NOMO-1 treated with dmso at 0.1 percent for 144 hours (cell line): ENCODE data around the gene EHHADH.

Source experiments
- DNase-seq: peaks from one replicate; lab custom pipeline; 2025; ENCODE audit not compliant: unreplicated experiment; lab: John Stamatoyannopoulos, UW

EHHADH gene

DNA sequence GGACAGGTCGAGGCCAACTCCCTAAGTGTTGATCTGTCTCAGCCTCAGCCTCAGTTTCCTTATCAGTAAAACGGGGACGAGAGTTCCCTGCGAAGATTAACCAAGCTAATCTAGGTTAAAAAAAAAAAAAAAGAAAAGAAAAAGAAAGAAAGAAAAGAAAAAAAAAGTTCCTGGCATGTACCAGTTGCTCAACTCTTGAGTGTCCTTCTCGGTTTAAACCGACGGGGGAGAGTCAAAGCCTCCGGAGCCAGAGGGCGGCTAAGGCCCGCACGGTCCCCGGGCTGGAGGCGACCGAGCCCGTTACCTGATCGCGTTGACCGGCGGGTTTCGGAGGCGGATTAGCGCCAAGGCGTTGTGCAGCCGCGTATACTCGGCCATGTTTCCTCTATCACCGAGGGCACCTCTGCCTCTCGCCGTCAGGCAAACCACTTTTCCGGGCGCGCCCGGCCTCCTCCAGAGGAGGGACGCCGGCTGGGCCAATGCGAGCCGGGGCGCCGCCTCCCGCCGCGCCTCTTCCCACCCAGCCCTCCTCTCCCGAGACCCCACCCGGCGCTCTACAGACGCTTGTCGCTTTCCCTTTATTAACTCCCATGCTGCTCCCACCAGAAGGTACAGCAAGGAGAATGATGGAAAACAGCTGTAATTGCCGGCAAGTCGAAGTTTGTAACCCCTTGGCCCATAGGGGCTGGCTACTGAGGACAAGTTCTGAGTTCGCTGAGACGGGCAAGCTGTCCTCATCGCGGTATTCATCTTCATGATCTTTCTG, at the start of gene EHHADH:
EHHADH (minus strand) TSS at position 405 of the 766 bp plus-strand sequence; CDS start at position 378, 27 bp downstream.
- DNase-seq, result peak; percentile 77

DNA sequence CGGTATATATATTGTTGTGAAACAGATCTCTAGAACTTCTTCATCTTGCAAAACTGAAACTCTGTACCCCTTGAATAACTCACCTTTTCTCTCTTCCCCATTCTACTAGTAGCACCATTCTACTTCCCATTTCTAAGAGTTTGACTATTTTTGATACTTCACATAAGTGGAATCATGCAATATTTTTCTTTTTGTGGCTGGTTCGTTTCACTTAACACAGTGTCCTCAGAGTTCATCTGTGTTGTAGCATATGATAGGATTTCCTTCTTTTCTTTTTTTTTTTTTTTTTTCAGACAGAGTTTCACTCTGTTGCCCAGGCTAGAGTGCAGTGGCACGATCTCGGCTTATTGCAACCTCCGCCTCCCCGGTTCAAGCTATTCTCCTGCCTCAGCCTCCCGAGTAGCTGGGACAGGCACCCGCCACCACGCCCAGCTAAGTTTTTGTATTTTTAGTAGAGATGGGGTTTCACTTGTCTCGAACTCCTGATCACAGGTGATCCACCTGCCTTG, 46.1 kb upstream of the EHHADH start:
- DNase-seq, result peak; percentile 91

DNA sequence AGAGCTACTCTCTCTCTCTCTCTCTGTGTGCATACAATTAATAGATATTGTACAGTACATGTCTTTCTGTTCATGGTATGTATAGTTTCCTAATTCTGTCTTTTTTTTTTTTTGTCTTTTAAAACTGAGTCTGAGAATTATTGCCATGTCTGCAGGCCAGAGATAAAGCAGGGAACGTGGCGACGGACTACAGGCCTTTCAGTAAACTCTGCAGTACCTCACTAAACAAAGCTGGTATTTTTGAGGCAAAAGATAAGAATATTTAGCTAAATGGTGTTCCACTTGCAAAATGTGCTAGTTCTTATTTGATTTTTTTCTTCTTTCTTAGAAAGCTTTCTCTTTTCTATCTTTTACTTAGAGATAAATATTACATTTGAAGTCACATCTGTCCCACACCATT, 44.0 kb upstream of the EHHADH start:
- no peak for DNase-seq

DNA sequence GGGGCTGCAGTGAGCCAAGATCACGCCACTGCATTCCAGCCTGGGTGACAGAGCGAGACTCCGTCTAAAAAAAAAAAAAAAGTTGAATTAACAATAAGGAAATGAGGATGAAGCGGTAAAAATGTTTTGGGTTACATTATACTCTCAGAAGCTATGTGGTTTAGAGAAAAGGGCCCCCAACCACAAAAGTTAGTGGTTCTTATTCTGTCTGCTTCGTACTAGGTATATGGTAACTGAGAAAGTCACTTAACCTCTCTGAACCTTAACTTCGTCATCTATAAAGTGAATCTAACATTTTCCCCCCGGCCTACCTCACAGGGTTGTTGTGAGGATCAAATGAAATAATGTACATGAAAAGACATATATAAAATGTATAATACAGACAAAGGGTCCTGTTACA, 38.4 kb upstream of the EHHADH start:
- no peak for DNase-seq

DNA sequence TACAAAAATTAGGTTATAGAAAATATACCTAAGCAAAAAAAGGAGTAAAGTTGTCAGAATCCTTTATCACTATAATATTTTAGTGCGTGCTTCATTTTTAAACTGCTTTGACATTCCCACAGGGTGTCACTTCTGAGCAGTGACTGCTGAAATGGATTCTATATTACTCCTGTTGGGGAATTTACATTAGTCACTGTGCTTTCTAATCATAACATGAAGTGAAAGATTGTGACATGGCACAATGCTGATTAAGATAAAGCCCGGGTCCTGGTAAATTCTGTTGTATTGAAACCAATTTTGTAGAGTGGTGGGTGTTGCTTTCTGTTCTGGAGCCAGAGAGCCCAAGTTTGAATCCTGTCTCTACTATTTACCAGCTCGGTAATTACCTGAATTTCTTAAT, 36.4 kb upstream of the EHHADH start:
- no peak for DNase-seq

DNA sequence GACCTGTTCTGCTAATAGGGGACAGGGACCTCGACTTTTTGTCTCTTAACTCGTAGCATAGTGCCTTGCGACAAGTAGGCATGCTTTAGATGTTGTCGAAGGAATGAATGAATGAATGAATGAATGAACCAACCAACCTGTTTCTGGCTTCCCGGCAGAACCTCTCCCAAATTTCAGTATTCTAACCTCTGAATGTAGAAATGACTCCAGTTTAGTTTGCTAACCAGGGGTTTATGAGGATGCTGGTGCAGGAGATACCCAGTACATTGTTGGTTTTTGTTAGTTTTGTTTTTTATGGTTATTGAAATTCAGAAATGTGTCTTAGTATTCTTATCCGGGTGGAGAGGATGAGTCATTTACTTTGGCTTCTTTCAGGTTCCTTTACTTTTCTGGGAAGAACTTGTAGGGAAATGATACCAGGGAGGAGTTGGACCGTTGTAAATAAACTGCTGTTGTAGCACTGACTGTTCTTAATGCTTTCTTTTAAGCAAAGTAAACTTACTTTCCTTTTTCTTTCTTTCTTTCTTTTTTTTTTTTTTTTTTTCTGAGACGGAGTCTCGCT, 29.6 kb upstream of the EHHADH start:
- no peak for DNase-seq

DNA sequence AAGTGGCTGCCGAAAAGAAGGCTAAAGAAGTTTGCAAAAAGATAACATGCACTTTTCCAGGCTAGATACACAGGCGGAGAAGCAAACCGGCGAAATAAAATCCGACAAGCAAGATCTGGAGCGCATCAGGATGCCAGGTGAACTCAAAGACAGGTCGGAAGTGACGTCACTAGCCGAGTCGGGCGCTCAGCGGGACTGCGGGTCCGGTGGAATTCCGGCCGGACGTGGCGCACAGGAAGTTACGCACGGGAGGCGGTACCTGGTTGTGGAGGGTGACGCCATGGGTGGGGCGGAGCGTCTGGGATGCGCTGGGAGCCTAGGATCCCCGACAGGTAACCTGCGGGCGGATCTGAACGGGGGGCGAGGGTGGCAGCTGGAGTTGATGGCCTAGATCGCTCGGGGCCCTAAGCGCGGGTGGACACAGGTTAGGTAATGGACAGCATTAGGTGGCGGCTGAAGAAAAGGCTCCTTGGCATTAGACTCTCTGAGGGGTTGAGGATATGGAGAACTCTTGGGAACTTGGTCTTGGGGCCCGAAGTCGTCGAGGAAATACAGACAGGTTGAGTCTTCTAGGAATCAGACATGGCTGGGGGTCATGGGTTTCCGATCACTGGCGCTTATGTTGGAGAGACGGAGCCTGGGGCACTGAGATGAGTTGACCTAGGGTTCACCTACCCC, 29.0 kb upstream of the EHHADH start:
- DNase-seq, result peak; percentile 94

DNA sequence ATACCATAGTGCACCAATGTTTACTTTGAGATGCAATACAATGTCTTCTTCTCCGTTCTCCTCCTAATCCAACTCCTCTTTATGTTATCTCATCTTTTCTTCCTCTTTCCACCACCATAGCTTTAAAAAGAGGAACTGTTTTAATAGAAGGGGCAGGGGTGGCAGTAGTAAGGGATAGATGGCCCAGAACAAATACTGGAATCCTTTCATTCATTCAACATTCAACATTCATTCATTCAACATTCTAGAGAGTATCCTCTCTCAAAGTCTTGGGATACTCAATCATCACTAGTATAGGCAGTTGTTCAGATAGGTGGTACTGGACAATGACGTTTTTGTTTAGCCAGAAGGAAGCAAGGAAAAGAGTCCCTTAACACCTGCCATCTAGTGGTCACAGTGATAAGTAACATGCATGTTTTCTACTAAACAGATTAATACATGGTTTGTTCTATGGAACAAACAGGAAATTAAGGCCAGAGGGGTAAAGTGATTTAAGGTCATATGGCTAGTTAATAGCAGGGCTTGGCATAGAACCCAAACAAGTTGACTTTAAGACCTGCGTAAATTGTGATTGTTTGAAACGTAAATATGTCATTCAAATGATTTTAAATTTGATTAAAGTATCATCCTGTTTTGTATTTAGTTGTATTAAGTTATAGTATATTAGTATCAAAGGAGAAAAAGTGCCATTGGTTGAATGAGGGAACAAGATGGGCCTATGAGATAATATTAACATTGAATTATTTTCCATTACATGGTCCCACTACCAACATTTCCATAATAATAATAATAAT, 26.9 kb upstream of the EHHADH start:
- peak; percentile 84 for DNase-seq

DNA sequence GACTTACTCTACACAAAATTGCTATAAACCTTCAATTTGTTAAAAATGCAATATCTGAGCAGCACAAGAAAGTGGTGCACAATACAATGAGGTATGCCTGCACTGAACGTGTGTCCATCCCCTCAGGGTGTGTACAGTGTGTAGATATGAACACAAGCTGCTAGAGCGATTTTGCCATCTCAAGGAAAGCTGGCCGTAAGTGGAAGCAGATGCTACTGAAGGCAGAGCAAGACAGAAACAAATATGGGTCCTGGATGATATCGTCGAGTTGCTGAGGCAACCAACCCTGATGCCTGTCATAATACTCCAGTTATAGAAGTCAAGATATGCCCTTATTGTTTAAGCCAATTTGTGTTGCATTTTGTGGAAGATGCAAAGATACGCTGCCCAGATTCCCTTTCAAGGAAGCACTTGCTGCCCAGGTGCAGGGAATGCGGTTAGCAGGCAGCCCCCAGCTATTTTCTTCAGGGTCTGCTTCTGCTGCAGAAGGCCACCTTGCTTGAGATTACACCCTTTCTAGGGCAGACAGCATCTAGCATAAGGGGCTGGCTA, 25.8 kb upstream of the EHHADH start:
- no peak for DNase-seq

DNA sequence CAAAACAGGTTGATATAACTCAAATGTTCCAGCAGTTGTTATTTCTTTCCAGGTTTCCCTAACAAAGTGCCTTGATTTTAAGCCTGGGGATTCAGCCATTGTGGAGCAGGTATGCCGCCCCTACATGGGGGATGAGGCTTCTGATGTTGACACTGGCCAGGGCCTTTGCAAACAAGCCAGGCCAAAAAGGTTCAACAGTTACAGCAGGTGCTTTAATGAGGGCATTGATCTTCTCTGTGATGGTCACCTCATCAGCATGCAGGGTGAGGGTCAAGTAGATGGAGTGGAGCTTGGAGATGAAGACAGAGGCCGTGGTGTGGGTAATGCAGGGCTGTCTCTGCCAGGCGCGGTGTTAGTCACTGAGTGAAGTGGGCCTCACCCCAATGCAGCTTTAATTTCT, 22.6 kb upstream of the EHHADH start:
- no peak for DNase-seq

DNA sequence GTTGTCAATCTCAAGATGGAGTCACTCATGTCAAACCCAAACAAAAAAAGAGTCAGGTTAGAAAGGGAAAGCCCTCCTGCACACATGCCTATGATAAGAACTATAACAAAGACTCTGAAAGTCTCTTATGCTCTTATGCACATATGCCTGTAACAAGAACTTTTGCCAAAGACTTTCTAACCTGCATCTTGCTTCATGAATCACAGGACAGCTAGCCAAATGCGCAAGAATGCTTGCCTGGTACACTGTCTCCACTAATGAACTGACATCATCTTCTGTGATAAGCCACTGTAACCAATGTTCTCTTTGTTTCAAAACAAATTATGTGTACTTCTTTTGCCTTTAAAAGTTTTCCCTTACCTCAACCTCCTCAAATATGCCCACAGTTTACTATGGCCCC, 18.2 kb upstream of the EHHADH start:
- no peak for DNase-seq

DNA sequence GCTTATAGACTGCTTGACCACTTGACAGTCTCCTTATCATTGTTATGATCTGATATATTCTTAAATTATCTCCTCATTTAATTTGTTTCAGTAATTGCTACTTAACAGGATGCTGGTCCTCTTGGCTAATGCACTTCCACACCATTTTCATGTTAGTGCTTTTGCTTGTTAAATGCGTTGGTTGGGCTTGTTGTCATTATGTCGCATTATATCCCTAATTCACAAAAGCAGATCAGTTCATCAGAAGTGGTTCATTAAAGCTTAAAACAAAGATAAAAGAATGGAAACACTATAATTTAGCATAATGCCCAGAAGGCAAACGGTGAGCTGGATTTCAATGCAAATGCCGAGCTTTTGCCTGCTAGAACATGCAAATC, 17.1 kb upstream of the EHHADH start:
- DNase-seq, result no peak

DNA sequence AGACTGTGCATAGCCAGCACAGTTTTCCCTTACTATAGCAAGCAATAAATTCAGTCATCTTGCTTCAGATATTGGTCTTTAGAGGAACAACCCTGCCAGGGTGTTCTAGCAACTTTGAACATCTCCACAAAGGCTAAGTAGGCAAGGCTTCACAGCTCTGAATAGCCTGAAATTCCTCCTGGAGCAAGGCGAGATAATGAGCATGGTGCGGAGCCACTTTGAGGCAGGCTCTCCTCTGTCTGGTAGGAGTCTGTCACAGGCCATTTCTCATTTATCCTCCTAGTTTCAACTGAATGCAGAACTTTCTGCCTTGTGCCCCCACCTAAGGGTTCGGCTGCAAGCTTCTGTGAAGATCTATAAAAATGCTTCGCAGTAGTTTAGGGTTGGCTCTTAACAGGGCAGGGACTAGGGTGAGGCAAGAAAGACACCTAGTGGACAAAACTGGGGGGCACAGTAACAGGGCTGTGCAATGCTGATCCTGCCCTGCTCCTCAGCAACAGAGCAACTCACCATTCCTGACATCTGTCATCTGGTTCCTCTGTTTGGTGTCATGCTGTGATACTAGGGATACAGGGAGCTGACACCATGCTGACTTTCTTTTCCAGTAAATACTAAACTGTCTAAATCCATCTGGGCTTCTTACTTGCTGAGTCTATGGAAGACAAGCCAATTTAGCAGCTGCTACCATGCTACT, 16.6 kb upstream of the EHHADH start:
- DNase-seq, result peak; percentile 4

DNA sequence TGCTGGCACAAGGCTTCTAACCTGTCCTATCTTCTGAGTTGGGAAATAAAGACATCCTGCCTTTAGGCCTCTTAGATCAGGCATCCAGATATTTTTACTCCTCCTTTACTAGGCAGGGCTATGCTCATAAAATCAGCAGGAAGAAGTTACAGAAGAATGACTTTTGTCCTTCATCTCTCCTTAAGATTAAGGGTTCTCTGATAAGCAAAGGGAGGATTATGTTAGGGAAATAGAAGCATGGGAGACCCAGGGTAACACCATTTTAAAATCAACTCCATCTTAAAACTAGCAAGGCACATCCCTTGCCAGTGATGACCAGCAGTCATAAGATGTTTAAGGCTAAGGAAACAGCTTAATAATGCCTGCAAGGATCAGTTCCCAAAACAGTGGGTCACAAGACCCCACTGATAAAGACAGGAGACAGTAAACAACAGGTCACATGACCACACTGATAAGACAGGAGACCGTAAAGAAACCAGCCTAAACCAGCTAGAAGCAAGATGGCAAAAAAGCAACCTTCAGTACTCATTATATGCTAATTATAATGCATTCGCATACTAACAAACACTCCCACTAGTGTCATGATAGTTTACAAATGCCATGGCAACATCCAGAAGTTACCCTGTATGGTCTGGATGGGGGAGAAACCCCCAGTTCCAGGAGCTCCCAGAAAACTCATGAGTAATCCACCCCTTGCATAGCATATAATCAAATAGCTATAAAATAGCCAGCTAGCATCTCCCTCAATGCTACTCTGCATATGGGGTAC, 14.5 kb upstream of the EHHADH start:
- DNase-seq, result no peak

DNA sequence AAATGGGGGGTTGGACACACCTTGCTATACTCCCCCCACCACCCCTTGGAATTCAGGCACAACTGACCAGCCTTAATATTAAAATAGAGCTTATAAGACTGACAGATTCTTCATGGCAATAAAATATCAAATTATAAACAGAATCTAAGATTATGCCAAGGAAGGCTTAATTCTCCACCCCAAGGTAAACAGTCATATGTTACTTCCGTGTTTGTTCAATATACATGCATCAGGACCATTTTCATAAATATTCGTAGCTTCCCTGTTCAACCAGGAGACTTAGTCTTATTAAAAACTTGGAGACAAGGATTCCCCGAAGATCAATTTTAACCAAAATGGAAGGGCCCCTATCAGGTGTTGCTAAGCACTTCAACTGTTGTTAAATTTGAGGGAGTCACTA, 13.3 kb upstream of the EHHADH start:
- DNase-seq, result no peak

DNA sequence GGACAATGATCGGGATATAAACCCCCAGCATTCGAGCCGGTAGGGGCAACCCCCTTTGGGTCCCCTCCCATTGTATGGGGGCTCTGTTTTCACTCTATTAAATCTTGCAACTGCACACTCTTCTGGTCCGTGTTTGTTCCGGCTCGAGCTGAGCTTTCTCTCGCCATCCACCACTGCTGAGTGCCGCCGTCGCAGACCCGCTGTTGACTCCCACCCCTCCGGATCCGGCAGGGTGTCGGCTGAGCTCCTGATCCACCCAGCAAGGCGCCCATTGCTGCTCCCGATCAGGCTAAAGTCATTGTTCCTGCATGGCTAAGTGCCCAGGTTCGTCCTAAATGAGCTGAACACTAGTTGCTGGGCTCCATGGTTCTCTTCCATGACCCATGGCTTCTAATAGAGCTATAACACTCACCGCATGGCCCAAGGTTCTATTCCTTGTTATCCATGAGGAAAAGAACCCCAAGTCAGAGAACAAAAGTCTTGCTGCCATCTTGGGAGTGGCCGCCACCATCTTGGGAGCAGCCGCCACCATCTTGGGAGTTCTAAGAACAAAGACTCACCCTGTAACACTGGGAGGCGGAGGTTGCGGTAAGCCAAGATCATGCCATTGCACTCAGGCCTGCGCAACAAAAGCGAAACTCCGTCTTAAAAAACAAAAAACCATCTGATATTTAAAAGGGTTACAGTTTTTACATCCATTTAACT, 11.2 kb upstream of the EHHADH start:
- no peak for DNase-seq

DNA sequence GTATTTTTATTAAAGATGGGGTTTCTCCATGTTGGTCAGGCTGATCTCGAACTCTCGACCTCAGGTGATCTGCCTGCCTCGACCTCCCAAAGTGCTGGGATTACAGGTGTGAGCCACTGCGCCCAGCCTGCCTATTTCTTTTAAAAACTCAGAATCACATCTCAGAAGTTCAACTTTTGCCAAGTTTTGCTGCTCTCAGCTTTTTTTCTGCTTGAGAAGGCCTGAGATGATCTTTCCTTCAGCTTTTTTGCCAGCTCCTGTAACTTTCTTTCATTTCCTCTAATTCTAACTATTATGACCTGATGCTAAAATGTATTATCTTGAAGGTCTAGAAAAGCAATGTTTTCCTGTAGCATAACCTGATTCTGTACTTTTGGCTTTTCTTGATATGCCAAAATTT, 9.6 kb upstream of the EHHADH start:
- no peak for DNase-seq

DNA sequence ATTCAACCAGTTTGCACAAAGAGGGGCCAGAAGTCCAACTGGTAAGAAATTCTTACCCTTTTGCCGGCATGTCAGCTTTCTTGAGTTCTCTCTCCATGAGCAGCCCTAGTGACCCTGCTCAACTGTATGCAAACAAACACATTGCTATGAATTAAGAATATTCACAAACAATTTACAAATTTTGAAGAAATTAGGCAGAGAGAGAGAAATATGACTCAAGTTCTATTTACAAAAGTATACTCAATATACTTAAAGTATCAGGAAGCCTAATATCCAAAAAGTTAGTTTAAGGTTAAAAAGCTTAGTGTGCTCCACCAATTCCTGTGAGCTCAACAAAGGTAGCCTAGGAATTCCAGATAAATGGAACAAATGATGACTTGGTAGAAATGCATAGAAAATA, 3.5 kb upstream of the EHHADH start:
- no peak for DNase-seq

DNA sequence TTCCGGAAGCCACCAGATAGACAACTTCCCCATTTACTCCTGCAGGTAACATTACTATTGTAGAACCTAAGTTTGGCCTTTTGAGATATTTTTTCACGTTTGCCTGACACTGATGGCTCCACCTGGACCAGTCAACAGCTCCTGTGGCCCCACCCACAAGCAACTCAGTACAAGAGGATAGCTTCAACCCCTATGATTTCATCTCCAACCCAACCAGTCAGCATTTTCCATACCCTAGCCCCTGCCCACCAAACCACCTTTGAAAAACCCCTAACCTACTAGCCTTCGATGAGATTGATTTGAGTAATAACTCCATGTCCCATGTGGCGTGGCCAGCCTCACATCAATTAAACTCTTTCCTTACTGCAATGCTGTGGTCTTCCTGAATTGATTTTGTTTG, 950 bp upstream of the EHHADH start:
- no peak for DNase-seq
